ENCODE data around the gene RTN3.
"Not testable (repeated sequence)": the region's sequence is repeated elsewhere in the genome, so short reads cannot be mapped to it uniquely, and the experiment has no call there.

The RTN3 gene

DNA sequence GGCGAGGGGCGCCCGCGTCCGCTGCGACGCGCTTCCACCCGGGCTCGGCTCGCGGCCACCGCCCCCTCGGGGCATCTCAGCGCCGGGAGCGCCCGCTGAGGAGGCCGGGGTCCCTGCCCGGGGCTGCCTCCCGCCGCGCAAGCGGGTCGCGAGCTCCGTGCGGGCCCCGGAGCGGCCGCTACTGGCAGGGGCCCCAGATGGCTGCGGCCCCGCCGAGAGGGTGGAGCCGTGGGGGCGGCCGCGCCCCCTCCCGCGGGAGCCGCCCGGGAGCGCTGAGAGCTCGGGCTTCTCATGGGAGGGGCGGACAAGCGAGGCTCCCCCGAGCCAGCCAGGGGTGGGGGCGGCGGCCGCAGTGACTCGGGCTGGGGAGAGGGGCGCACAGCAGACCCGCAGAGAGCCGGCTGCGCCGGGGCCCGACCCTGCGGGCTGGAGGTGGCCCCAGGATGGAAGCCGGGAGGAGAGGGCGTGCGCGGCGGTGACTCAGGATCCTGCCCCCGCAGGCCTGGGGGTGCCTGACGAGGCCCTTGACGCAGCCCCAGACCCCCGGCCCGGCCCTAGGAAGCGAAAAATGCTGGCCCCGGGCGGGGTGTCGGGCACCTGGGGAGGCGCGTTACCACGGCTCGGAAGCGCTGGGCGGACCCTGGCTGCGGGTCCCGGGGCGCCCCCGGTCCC lies 87.9 kb downstream of the RTN3 start:
- peak; percentile 62 for DNase-seq

DNA sequence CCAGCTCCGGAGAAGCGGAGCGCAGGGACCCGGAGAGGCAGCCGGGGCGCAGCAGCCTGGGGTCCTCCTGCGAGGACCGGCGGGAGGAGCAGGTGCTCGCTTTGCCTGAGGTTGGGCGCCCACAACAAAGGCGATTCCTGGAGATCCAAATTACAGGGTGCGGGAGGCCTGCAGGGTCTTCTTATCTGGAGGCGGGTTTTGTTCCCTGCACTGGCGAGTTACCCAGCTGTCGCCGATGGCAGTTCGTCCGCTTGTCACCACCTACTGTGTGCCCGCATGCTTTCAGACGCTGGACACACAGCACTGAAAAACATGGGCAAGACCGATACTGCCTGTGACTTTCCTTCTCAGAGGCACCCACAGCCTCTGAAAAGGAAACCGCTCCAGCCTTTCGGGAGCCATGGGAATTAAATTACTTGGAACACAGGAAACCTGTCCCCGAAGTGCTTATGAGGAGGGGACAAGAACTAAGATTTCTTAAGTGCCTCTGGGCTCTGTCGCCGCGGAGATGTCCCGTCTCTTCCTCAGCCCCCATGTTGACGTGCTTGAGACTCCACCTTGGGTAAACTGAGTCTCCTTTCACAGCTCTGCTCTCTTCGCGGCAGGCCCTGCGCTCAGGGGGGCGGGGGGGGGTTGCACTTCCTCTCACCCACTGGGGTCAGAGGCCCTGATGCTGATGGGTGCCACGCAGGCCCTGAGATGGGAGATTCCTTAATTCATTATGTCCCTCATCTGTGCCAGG lies 88.6 kb downstream of the RTN3 start:
- DNase-seq, result no peak

DNA sequence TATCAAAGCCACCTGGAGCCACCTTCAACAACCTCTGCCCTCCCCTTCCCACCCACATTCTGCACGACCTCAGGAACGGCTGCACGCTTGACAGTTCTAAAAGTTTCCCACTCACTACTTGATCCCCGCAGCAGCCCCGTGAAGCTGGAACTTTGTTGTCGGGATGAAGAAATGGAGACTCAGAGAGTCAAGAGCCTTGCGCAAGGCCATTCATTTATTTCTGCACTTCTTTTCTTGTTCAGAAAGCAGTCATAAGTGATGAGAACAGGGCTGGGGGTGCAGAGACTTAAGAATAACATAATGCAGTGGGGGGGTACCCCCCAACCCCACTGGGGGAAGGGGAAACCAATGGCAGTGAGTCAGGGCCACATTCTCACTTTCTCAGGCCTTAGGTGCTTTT lies 89.5 kb downstream of the RTN3 start:
- no peak for DNase-seq

DNA sequence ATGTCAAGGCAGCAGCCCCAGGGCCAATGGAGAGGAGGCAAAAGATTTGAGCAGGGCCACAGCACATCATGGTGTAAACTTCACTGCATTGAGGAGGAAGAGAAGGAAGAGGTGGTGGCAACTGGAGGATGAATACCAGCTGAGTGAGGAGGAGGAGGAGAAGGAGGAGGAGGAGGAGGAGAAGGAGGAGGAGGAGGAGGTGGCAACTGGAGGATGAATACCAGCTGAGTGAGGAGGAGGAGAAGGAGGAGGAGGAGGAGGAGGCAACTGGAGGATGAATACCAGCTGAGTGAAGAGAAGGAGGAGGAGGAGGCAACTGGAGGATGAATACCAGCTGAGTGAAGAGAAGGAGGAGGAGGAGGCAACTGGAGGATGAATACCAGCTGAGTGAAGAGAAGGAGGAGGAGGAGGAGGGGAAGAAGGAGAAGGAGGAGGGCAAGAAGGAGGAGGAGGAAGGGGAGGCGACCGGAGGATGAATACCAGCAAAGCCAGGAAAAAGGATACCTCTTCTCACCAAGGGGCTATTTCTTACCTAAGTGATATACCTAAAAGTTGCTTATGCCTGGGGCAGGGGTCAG lies 90.5 kb downstream of the RTN3 start:
- DNase-seq, result not testable (repeated sequence)

DNA sequence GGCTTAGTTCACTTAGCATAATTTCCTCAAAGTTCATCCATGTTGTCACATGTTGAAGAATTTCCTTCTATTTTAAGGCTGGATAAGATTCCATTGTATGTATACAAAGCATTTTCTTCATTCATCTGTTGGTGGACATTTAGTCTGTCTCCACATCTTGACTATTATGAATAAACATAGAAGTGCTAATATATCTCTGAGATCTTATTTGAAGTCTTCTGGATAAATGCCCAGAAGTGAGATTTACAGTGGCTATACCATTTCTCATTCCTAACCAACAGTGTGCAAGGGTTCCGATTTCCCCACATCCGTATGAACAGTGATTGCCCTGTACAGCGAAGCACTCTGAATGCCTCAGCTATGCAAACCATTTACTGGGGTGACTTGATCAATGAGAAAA lies 93.9 kb downstream of the RTN3 start:
- DNase-seq, result no peak

DNA sequence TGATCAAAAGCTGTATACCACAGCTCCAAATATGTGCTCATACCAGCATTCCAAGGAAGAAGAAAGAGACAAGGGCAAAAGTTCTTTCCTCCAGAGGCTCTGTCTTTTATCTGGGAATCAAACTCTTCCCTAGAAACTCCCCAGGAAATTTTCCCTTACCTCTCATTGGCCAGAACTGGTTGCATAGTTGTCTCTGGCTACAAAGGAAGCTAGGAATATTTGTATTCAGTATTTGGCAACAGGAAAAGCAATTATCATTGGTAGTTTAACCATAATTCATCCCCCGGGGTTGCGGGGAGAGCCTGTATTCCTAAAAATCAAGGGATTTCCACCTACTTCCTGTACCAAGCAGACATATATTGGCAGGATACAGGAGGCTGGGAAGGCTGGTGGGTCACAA lies 97.7 kb downstream of the RTN3 start:
- no peak for DNase-seq

DNA sequence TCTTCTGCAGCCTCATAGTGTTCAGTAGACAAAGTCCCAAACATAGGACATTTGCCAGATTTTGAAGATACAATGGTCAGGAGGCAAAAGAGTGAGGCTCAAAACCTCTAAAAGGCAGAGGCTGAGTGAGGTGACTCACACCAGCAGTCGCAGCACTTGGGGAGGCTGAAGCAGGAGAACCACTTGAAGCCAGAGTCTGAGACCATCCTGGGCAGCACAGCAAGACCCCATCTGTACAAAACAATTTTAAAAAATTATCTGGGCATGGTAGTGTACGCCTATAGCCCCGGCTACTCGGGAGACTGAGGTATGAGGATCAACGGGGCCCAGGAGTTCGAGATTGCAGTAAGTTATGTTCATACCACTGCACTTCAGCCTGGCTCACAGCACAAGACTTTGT lies 101.4 kb downstream of the RTN3 start:
- no peak for DNase-seq

DNA sequence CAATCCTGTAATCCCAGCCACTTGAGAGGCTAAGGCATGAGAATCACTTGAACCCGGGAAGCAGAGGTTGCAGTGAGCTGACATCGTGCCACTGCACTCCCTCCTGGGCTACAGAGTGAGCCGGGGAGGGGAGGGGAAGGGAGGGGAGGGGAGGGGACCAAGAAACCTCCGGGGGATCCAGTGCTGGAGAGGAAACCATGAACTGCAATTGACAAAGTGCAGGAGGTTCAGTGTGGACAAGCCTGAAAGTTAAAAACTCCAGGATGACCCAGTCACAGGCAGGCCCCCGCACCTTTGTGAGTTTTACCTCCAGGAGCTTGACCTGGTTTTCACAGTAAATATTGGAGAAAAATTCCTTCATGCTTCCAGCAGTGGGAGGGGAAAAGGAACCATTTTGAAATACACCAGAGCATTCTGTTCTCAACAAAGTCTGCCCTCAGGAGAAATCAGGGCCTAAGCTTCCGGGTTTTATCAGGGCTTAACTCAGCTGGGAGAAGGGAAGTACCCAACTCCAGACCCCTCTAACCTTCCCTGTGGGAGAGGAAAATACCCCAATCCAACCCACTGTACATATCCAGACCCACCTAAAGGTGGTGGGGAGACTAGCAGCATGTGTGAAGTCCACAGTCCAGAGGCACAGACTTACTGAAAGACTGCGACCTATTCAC lies 102.8 kb downstream of the RTN3 start:
- no peak for DNase-seq

DNA sequence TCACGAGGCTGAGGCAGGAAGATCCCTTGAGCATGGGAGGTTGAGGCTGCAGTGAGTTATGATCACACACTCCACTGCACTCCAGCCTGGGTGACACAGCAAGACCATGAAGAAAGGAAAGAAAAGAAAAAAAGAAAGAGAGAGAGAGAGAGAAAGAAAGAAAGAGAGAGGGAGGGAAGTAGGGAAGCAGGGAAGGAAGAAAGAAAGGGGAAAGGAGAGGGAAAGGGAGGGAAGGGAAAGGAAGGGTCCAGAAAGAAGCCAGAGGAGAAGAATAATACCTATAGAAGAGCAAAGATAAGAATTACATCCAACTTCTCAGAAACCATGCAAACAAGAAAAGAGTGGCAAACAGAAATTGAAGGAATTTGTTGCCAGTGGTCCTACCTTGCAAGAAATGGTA lies 104.5 kb downstream of the RTN3 start:
- DNase-seq, result no peak

DNA sequence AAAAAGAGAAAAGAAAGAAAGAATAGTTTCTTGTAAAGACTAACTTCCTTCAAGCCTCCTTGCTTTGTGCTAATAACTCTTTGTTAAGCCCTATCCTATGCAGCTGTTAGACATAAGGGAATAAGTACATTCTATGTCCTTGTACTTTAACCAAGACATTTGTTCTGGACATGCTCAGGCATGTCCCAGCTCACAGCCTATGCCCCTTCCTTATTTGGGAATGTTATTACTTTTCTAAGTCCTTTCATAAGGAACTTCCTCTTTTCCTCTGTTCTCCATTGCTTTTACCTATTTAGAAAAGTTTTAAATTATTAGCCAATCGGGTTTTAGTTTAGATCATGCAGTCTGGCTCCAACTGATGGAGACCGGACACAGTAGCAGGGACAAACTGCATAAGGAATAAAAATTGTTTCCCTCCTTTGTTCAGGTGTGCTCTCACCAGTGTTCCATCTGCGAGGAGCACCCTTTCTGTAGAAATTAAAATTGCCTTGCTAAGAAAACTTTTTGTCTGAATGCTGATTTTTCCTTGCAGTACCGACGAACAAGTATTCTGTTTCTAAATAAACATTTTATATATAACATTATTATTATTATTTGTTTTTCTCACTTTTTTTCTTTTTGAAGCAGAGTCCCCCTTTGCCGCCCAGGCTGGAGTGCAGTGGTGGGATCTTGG lies 110.3 kb downstream of the RTN3 start:
- DNase-seq, result no peak

DNA sequence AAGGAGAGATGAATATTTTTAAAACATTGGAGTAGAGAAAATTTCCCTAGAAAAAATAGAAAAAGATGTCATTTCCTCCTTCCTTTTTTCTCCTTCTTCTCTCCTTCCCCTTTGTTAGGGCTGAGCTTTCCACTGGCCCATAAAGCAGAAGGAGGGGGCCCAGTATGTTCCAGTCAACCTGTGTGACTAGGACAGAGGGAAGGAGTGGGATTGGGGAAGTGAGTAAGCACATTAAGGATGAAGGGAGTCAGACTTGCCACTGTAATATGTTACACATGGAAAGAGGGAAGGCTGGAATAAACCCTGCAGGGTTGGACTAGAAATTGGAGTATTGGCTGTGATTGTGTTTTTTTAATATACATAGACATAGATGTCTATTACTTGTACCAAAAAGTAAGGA lies 111.9 kb downstream of the RTN3 start:
- no peak for DNase-seq

DNA sequence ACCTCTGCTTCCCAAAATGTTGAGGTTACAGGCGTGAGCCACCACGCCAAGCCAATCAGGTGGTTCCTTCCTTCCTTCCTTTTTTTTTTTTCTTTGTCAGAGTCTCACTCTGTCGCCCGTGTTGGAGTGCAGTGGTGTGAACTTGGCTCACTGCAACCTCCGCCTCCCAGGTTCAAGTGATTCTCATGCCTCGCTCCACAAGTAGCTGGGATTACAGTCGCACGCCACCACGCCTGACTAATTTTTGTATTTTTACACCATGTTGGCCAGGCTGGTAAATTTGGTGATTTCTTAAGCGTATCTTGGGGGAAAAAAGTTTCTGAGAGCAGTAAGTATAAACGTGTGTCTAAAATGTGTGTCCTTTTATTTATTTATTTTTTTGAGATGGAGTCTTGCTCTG lies 113.8 kb downstream of the RTN3 start:
- no peak for DNase-seq

DNA sequence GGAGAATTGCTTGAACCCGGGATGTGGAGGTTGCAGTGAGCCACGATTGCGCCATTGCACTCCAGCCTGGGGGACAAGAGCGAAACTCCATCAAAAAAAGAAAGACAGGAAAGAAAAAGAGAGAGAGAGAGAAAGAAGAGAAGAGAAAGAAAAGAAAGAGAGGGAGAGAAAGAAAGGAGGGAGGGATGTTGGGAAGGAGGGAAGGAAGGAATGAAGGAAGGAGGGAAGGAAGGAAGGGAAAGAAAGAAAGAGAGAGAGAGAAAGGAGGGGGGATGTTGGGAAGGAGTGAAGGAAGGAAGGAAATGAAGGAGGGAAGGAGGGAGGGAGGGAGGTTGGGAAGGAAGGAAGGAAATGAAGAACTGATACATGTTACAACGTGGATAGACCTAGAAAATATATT lies 119.6 kb downstream of the RTN3 start:
- no peak for DNase-seq

DNA sequence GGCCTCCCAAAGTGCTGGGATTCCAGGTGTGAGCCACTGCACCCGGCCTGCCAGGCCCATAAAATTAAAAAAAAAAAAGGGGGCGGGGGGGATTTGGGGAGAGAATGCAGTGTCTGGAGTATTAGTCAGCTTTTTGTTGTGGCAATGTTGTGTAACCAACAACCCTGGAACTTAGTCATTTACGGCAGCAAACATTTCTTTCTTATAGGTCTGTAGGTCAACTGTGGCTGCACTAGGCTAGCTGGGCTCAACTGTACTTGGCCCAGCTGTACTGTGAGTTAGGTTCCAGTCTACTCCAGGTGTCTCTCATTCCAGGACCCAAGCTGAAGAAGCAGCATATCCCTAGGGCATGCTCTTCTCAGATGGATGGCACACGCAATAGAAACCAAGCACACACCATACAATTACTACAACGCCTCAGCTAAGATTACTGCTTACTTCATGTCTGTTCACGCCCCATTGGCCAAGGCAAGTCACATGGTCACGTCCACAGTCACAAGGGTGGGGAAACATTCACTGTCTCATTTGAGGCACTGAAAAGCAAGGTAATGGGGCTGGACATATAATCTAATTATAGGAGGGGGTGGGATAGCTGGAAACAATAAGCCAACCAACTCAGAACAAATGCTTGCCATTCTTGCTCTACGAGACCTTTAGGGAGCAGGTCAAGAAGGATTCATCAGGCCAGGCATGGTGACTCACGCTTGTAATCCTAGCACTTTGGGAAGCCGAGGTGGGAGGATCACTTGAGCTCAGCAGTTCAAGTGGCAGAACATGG lies 121.5 kb downstream of the RTN3 start:
- no peak for DNase-seq

DNA sequence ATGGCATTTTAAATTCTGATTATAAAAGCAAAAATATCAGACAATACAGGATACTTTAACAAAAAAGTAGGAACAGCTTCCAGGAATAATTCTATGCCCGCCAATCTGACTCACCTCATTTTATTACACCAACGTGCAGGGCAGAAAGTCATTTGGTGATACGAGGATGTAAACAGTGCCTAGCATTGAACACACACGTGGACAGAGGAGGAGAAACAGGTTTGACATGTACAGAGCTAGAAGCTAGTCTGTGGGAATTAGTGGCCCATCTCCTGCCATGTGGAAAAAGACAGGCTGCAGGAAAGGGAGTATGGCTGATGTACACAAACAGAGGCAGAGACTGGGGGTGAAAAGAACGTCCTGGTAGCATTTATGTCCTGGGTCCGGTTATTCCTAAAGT lies 123.0 kb downstream of the RTN3 start:
- no peak for DNase-seq

DNA sequence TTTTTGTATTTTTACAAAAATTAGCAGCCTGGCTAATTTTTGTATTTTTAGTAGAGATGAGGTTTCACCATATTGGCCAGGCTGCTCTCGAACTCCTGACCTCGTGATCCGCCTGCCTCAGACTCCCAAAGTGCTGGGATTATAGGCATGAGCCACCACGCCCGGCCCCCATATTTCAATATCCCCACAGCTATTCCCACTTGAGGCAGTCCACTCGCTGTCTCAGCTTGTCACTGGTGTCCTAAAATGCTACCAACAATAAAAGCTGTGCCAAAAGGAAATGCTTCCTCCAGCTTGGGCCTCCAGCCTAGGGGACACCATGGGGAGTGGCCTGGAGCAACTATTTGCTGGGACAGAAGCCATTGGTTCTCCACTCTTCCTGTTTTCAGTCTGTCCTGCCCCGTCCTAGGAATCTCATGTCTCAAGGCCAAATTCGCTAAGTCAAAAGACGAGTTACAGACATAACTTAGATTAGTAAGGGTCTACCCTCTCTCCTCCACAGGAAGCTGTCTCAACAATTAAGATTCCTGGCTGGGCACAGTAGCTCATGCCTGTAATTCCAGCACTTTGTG lies 124.6 kb downstream of the RTN3 start:
- no peak for DNase-seq
